ENCODE measurements around the gene VPS13A. TPM values are rescaled to one million over a fixed set of nuclear protein-coding genes. Genes with fewer than 3 reads are reported as not detected.

The VPS13A gene
- total RNA-seq, 1 donor from 2014 or later = 29.3 TPM

DNA sequence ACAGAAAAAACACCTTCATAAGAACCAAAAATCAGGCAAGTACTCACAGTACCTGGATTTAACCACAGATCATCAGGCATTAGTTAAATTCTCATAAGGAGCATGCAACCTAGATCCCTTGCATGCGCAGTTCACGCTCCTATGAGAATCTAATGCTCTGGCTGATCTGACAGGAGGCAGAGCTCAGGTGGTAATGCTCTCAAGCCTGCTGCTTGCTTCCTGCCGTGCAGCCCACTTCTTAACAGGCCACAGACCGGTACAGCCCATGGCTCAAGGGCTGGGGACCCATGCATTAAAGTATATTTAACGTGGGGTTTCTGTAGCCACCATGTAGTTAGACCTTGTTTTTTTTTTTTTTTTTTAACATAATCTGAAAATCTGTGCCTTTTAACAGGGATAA is 147.7 kb downstream of the VPS13A start:
- Mint-ChIP-seq H3K4me3 (no peak overlapping the region), H3K9me3 (no peaks in the 10 kb centered on the region), H3K27ac (ENCODE audit: unreplicated experiment) (no peak overlapping the region), H3K4me1 (peaks cover 20% of the 10 kb centered on the region), H3K36me3 (ENCODE audit: low read depth) (peaks cover 16% of the 10 kb centered on the region), H3K27me3 (ENCODE audit: low read depth) (no peaks in the 10 kb centered on the region)
- DNase-seq (ENCODE audit: low read depth, low spot score) = no peak
- TF ChIP-seq, protein P1, sequence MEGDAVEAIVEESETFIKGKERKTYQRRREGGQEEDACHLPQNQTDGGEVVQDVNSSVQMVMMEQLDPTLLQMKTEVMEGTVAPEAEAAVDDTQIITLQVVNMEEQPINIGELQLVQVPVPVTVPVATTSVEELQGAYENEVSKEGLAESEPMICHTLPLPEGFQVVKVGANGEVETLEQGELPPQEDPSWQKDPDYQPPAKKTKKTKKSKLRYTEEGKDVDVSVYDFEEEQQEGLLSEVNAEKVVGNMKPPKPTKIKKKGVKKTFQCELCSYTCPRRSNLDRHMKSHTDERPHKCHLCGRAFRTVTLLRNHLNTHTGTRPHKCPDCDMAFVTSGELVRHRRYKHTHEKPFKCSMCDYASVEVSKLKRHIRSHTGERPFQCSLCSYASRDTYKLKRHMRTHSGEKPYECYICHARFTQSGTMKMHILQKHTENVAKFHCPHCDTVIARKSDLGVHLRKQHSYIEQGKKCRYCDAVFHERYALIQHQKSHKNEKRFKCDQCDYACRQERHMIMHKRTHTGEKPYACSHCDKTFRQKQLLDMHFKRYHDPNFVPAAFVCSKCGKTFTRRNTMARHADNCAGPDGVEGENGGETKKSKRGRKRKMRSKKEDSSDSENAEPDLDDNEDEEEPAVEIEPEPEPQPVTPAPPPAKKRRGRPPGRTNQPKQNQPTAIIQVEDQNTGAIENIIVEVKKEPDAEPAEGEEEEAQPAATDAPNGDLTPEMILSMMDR (conservative IDR thresholded peaks at IDR 0.05) = no peak

DNA sequence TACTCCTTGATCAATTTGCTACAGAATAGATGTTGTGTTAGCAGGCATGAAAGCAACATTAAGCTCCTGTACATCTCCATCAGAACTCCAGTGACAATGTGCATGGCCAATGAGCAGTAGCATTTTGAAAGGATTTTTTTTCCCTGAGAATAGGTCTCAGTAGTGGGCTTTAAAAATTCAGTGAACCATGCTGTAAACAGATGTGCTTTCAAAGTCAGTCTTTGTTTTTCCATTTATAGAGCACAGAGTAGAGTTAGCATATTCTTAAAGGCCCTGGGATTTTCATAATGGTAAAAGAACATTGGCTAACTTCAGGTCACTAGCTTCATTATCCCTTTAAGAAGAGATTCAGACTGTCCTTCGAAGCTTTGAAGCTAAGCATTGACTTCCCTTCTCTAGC is 150.8 kb downstream of the VPS13A start:
- Mint-ChIP-seq H3K27me3 (ENCODE audit: low read depth) (no peaks in the 10 kb centered on the region), H3K27ac (ENCODE audit: unreplicated experiment) (no peak overlapping the region), H3K36me3 (ENCODE audit: low read depth) (peaks cover 16% of the 10 kb centered on the region), H3K9me3 (no peaks in the 10 kb centered on the region), H3K4me1 (peaks cover 20% of the 10 kb centered on the region), H3K4me3 (no peak overlapping the region)
- TF ChIP-seq, protein P1 (conservative IDR thresholded peaks at IDR 0.05) = no peak
- no peak for DNase-seq (ENCODE audit: low read depth, low spot score)

DNA sequence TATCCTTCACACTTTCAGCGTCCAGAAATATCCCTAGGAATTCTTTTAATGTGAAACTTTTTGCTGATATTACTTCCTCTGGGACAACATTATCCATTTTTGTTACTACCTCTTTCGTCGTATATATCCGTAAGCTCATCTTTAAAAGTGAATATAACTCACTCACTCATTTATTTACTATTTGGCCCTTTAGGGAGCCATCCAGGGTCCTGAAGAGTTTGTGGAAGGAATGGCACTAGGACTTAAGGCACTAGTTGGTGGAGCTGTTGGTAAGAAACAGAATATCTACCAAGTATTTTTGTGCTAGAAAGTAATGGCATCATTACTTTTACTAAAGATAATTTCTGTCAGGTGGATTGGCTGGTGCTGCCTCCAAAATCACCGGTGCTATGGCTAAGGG is 192.7 kb downstream of the VPS13A start:
- Mint-ChIP-seq H3K27me3 (ENCODE audit: low read depth) (no peaks in the 10 kb centered on the region), H3K36me3 (ENCODE audit: low read depth) (peaks cover 28% of the 10 kb centered on the region), H3K9me3 (peaks cover 3% of the 10 kb centered on the region), H3K4me3 (no peak overlapping the region), H3K27ac (ENCODE audit: unreplicated experiment) (no peak overlapping the region), H3K4me1 (no peaks in the 10 kb centered on the region)
- TF ChIP-seq, protein P1 (conservative IDR thresholded peaks at IDR 0.05) = no peak
- DNase-seq (ENCODE audit: low read depth, low spot score) = no peak

DNA sequence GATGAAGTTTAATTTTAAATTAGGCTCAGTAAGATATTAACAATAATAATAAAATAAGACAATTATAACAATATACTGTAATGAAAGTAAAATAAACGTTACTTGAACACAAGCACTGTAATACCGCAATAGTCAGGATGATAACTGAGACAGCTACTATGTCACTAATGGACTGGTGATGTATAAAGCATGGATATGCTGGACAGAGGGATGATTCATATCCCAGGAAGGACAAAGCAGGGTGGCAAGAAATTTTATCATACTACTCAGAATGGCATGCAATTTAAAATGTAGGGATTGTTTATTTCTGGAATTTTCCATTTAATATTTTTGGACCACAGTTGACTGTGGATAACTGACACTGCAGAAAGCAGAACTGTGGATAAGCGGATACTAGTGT is 196.9 kb downstream of the VPS13A start:
- no peaks in the 10 kb centered on the region for H3K4me1 Mint-ChIP-seq
- TF ChIP-seq, protein P1 (conservative IDR thresholded peaks at IDR 0.05) = no peak
- H3K27me3 Mint-ChIP-seq (ENCODE audit: low read depth) = no peaks in the 10 kb centered on the region
- H3K9me3 Mint-ChIP-seq = peaks cover 6% of the 10 kb centered on the region
- H3K4me3 Mint-ChIP-seq = no peak overlapping the region
- no peak for DNase-seq (ENCODE audit: low read depth, low spot score)
- H3K36me3 Mint-ChIP-seq (ENCODE audit: low read depth) = peaks cover 36% of the 10 kb centered on the region
- H3K27ac Mint-ChIP-seq (ENCODE audit: unreplicated experiment) = no peak overlapping the region

DNA sequence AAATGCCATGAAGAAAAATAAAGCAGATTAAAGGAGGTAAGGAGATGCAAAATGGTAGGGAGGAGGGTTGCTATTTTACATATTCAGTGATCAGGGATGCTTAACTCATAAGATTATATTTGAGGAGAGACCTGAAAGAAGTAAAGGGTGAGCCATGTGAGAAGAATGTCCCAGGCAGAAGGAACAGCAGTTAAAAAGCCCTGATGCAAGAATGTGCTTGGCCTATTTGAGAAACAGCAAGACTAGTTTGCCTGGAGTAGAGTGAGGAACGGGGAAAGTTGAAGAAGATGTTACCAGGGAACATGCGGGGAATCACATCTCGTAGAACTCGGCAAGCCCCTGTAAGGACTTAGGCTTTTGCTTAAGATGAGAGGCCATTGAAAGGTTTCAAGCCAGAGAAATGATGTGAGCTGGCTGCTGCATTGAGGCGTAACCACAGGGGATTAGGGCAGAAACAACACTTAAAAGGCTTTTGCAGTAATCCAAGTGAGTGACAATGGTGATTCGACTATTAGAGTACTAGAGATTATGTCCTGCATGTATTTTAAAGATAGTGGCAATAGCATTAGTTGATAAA is 198.7 kb downstream of the VPS13A start:
- no peak for DNase-seq (ENCODE audit: low read depth, low spot score)
- Mint-ChIP-seq H3K27ac (ENCODE audit: unreplicated experiment) (no peak overlapping the region), H3K4me3 (no peak overlapping the region)

More for the DNA sequence above, 198.7 kb downstream of the VPS13A start:
- Mint-ChIP-seq H3K36me3 (ENCODE audit: low read depth) (peaks cover 28% of the 10 kb centered on the region), H3K4me1 (no peaks in the 10 kb centered on the region), H3K27me3 (ENCODE audit: low read depth) (no peaks in the 10 kb centered on the region), H3K9me3 (peaks cover 6% of the 10 kb centered on the region)
- TF ChIP-seq, protein P1 (conservative IDR thresholded peaks at IDR 0.05) = no peak
